DMS 273 (cell line): ENCODE measurements around the gene MED16.
"Not testable (repeated sequence)": the region's sequence is repeated elsewhere in the genome, so short reads cannot be mapped to it uniquely, and the experiment has no call there.

Experiments used
- DNase-seq: peaks from one replicate; lab custom pipeline; 2025; ENCODE audit not compliant: unreplicated experiment; lab: John Stamatoyannopoulos, UW

MED16 gene

DNA sequence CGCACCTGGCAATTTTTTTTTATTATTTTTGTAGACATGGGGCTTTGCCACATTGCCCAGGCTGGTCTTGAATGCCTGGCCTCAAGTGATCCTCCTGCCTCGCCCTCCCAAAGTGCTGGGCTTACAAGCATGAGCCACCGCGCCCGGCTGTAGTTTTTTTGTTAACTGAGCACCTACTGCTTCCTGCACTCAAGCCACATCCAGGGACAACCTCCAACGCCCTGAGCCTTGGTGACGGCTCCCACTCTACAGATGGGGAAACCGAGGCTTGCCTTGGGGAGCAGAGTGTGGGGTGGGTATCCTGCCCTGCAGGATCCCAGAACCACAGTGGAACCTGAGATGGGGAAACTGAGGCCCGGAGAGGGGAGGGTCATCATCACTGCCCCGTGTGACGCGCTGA, 37.8 kb downstream of the MED16 start:
- no peak for DNase-seq

DNA sequence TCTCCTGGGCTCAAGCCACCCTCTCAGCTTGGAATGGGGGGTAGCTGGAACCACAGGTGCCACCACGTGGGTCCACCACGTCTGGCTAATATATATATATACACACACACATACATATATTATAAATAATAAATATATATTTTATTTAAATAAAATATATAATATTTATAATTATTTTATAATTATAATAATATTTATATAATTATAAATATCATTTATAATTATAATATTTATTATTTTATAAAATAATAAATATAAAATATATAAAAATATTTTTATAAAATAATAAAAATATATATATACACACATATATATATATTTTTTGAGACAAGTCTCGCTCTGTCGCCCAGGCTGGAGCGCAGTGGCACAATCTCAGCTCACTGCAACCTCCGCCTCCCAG, 38.4 kb downstream of the MED16 start:
- DNase-seq: peak; percentile 49

DNA sequence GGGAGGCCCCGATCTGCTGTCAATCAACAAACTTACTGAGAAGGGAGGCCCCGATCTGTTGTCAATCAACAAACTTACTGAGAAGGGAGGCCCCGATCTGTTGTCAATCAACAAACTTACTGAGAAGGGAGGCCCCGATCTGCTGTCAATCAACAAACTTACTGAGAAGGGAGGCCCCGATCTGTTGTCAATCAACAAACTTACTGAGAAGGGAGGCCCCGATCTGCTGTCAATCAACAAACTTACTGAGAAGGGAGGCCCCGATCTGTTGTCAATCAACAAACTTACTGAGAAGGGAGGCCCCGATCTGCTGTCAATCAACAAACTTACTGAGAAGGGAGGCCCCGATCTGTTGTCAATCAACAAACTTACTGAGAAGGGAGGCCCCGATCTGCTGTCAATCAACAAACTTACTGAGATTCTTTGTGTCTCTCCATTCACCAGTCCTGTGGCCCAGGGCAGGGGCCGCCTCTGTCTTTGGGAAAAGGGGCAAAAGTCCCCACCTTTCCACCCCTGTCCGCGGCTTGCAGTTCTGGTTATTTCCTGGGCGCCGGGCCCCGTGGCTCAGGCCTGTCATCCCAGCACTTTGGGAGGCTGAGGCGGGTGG, 39.3 kb downstream of the MED16 start:
- DNase-seq: not testable (repeated sequence)

GRCh38 chr19:853014-853585, 39.9 kb downstream of the MED16 start:
- no peak for DNase-seq

DNA sequence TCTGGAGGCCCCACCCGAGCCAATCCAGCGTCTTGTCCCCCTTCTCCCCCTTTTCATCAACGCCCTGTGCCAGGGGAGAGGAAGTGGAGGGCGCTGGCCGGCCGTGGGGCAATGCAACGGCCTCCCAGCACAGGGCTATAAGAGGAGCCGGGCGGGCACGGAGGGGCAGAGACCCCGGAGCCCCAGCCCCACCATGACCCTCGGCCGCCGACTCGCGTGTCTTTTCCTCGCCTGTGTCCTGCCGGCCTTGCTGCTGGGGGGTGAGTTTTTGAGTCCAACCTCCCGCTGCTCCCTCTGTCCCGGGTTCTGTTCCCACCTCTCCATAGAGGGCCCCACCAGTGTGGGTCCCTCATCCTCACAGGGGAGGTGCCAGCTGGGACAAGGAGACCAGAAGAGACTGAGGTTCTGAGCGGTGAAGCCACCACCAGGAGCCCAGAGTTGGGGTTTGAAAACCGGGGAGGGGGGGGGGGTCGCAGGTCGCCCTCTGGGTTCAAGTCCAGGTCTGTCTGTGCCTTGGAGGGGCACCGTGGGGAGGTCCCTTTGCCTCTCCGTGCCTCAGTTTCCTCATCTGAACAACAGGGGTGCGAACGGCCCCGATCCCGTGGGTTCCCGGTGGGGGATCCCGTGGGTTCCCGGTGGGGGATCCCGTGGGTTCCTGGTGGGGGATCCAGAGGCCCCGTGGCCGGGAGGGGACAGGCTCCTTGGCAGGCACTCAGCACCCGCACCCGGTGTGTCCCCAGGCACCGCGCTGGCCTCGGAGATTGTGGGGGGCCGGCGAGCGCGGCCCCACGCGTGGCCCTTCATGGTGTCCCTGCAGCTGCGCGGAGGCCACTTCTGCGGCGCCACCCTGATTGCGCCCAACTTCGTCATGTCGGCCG, 40.6 kb downstream of the MED16 start, which contains the start of gene ELANE:
Gene ELANE, plus strand, starts transcription at position 168 of the 878 bp plus-strand sequence. Its CDS starts 26 bp downstream, at position 194.
- DNase-seq: no peak

DNA sequence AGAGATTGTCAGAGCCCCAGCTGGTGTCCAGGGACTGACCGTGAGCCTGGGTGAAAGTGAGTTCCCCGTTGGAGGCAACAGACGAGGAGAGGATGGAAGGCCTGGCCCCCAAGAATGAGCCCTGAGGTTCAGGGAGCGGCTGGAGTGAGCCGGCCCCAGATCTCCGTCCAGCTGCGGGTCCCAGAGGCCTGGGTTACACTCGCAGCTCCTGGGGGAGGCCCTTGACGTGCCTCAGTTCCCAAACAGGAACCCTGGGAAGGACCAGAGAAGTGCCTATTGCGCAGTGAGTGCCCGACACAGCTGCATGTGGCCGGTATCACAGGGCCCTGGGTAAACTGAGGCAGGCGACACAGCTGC, 42.0 kb downstream of the MED16 start:
- DNase-seq: no peak

- peak; percentile 93 for DNase-seq
These were observed 42.6 kb downstream of the MED16 start for GRCh38 chr19:850221-850978.

- not testable (repeated sequence) for DNase-seq
These were observed 43.8 kb downstream of the MED16 start for GRCh38 chr19:849195-849594.

GRCh38 chr19:848386-848921, 44.5 kb downstream of the MED16 start:
- no peak for DNase-seq

DNA sequence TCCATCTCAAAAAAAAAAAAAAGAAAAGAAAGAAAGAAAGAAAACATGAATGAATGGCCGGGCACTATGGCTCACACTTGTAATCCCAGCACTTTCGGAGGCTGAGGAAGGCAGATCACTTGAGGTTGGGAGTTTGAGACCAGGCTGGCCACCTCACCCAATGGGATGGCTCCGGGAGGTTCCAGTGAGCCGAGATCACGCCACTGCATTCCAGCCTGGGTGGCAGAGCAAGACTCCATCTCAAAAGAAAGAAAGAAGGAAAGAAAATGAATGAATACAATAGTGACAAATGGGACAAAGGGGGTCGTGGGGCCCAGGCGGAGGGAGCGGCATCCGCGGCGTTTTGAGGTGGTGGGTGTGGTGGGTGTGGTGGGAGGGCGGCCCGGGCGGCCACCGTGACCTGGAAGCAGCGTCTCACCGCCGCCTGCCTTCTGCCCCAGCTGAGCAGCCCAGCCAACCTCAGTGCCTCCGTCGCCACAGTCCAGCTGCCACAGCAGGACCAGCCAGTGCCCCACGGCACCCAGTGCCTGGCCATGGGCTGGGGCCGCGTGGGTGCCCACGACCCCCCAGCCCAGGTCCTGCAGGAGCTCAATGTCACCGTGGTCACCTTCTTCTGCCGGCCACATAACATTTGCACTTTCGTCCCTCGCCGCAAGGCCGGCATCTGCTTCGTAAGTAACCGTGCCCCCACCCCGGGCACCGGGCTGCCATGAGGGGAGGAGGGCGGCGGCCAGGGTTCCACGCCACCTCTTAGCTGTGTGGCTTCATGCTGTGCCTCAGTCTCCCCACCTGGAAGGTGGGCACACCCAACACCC, 47.1 kb downstream of the MED16 start:
- DNase-seq: no peak

DNA sequence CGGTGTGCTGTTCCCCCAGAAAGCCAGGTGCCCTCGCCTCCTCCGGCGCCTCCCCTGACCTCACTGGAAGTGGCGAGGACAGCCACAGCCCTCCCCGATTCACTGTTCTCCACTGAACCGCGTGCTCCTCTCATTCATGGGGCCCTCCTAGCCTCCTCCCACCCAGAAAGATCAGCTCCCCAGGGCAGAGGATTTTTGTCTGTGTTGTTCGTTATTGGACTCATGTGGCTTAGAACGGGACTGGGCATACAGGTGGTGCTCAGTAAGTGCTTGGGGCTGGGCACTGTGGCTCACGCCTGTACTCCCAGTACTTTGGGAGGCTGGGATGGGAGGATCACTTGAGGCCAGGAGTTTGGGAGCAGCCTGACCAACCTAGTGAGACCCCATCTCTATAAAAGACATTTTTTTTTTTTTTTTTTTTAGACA, 48.4 kb downstream of the MED16 start:
- DNase-seq: no peak

DNA sequence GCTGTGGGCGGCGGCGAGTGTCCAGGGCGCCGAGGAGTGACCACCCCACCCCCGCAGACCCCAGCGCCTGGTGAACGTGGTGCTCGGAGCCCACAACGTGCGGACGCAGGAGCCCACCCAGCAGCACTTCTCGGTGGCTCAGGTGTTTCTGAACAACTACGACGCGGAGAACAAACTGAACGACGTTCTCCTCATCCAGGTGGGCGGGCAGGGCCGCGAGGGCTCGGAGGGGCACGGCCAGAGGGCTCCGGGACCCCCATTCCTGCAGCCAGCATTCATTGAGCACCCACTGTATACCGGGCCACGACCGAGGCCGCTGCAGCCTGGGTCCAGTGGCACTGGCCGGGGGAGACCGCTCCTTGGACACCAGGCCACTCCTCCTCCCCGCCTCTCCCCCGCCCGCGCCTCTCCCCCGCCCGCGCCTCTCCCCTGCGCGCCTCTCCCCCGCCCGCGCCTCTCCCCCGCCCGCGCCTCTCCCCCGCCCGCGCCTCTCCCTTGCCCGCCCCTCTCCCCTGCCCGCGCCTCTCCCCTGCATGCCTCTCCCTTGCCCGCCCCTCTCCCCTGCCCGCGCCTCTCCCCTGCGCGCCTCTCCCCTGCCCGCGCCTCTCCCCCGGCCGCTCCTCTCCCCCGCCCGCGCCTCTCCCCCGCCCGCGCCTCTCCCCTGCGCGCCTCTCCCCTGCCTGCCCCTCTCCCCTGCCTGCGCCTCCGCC, 49.0 kb downstream of the MED16 start:
- no peak for DNase-seq

DNA sequence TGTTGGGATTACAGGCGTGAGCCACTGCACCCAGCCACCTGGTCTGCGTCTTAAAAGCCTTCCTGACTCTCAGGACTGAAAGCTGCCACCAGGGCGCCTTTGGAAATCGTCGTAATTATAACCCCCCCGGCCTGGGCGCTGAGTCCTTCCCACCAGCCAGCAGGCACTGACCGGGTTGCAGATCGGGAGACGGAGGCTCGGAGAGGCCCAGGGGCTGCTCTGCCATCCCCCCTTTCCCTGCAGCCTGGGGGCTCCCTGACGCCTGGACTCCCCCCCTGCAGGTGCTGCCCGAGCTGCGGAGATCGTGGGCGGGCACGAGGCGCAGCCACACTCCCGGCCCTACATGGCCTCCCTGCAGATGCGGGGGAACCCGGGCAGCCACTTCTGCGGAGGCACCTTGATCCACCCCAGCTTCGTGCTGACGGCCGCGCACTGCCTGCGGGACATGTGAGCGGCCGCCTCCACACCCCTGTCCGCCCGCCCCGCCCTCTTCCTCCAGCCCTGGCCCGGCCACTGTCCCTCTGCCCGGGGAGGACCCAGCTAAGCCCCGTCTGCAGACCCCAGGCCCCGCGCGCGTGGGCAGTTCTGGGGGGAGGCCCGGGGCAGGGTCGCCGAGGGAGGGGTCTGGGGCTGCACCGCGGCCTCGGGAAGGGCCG, 49.7 kb downstream of the MED16 start:
- peak; percentile 78 for DNase-seq

DNA sequence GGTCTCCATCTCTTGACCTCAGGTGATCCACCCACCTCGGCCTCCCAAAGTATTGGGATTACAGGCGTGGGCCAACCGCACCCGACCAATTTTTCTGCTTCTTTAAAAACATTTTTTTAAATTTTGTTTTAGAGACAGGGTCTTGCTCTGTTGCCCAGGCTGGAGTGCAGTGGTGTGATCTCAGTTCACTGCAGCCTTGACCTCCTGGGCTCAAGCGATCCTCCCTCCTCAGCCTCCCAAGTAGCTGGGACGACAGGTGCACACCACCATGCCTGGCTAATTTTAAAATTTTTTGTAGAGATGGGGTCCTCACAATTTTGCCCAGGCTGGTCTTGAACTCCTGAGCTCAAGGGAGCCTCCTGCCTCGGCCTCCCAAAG, 50.2 kb downstream of the MED16 start:
- not testable (repeated sequence) for DNase-seq

- DNase-seq: no peak
These were observed 52.3 kb downstream of the MED16 start, which contains the start of gene PRTN3 for GRCh38 chr19:840519-841206. Gene PRTN3, plus strand, starts transcription at chr19:840999. Its CDS starts 10 bp downstream, at chr19:841009.

DNA sequence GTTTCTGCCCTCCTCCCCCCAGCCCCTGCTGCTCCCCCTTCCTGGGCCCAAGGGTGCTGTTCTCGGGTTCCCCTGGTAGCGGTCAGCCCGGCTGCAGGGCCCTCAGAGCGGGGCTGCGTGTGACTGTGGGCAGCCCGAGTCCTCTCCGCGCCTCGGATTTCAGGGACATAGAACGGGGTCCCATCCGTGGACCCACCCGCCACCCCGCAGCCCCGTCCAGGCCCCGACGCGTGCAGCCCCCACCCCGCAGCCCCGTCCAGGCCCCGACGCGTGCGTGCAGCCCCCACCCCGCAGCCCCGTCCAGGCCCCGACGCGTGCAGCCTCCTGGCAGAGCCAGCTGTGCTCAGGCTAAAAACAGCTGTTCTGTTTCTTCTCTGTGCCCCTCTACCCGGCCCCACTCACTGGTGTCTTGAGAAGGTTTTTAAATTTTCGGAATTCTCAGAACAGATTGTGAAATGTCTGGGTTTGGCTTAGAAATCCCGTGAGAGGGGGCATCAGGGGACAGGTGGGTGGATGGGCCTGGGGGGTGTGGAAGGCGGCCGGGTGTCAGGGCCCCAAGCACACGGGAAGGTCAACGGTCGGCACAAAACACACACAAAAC, 57.7 kb downstream of the MED16 start:
- no peak for DNase-seq

DNA sequence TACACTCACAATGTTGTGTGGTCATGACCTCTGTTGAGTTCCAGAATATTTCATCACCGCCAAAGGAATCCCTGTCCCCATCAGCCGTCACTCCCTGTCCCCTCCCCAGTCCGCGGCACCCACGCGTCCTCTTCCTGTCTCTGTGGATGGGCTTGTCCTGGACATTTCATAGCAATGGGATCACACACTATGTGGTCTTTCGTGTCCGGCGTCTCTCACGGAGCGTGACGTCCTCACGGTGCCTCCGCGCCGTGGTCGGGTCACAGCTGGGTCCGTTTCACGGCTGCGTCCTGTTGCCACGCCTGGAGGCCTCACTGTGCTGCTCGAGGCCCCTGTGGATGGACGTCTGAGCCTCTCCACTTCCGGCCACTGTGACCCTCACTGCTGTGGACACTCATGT, 58.8 kb downstream of the MED16 start:
- DNase-seq: no peak
